ENCODE data around the gene DCUN1D4. TPM values are rescaled to one million over a fixed set of nuclear protein-coding genes. Genes with fewer than 3 reads are reported as not detected.
A peak's percentile ranks its signal among the peaks of the same experiment; 100 is the strongest.

DCUN1D4 gene
- total RNA-seq, result 10 to 100 TPM; 45.6 to 46.7 TPM

GRCh38 chr4:51842554-51843308, at the start of gene DCUN1D4:
Gene DCUN1D4 (plus strand): TSS chr4:51843153. CDS start chr4:51843243, 90 bp downstream.
- Mint-ChIP-seq H3K27me3 (ENCODE audit: low read depth) (no peaks in the 10 kb centered on the region), H3K4me3 (peak within 1 kb of the TSS; percentile 87 to 95), H3K27ac (peak within 1 kb of the TSS; percentile 95), H3K36me3 (ENCODE audit: insufficient read depth in 2 of 2) (peaks cover 2 to 3% of the 10 kb centered on the region in 2 donors), H3K9me3 (no peaks in the 10 kb centered on the region), H3K4me1 (ENCODE audit: low read depth) (peaks cover 30% of the 10 kb centered on the region)
- ATAC-seq (replicated peaks in 1 of 2) (peak; percentile 91), DNase-seq (peak; percentile 99)

GRCh38 chr4:51820443-51821234, 22.3 kb upstream of the DCUN1D4 start:
- ATAC-seq (replicated peaks in 1 of 2) (no peak), DNase-seq (no peak)
- H3K36me3 Mint-ChIP-seq (ENCODE audit: insufficient read depth in 2 of 2), result peaks cover 5 to 16% of the 10 kb centered on the region in 2 donors
- H3K4me3 Mint-ChIP-seq, result no peak overlapping the region
- H3K4me1 Mint-ChIP-seq (ENCODE audit: low read depth), result no peaks in the 10 kb centered on the region
- H3K27ac Mint-ChIP-seq, result no peak overlapping the region
- H3K27me3 Mint-ChIP-seq (ENCODE audit: low read depth), result no peaks in the 10 kb centered on the region
- peaks cover 8 to 10% of the 10 kb centered on the region in 2 donors for H3K9me3 Mint-ChIP-seq

DNA sequence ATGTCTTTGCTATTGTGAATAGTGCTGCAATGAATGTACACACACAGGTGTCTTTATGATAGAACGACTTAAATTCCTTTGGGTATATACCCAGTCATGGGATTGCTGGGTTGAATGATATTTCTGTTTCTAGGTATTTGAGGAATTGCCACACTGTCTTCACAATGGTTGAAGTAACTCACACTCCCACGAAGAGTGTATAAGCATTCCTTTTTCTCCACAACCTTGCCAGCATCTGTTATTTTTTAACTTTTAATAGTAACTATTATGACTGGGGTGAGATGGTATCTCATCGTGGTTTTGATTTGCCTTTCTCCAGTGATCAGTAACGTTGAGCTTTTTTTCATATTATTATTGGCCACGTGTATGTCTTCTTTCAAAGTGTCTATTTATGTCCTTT, 17.6 kb upstream of the DCUN1D4 start:
- no peak for DNase-seq
- Mint-ChIP-seq H3K36me3 (ENCODE audit: insufficient read depth in 2 of 2) (peaks cover 0 to 11% of the 10 kb centered on the region in 2 donors), H3K4me3 (no peak overlapping the region), H3K9me3 (peaks cover 0 to 5% of the 10 kb centered on the region in 2 donors), H3K4me1 (ENCODE audit: low read depth) (no peaks in the 10 kb centered on the region), H3K27ac (no peak overlapping the region), H3K27me3 (ENCODE audit: low read depth) (peaks cover 13% of the 10 kb centered on the region)
- no peak for ATAC-seq (replicated peaks in 1 of 2)

DNA sequence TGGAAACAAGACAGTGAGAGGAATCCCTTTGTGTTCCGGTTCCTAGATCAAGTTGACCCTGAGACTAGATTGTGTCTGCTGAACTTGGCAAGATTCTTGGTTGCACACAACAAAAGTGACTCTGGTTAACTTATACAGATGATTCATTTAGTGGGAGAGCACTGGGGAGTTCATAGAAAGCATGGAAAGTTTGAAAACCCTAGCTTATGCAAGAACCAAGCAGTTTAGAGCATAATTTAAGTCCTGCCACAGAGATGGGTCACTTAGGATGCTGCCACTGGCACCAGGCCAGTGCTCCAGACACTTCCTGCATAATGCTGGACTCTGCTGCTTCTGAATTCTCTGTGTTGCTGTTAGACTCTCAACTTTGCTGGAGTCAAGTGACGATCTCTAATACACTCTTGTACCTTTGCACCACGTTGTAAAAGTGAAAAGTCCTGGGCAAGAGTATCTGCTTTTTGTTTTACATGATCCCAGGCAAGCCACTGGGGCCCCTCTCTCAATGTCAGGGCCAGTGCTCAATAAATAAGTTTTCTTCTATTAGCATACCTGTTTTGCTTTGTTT, 12.7 kb upstream of the DCUN1D4 start:
- Mint-ChIP-seq H3K36me3 (ENCODE audit: insufficient read depth in 2 of 2) (no peaks in the 10 kb centered on the region), H3K27me3 (ENCODE audit: low read depth) (peaks cover 19% of the 10 kb centered on the region), H3K4me1 (ENCODE audit: low read depth) (no peaks in the 10 kb centered on the region), H3K27ac (no peak overlapping the region), H3K9me3 (no peaks in the 10 kb centered on the region), H3K4me3 (no peak overlapping the region)
- ATAC-seq (replicated peaks in 1 of 2), result no peak
- no peak for DNase-seq

GRCh38 chr4:51831133-51831532, 11.8 kb upstream of the DCUN1D4 start:
- Mint-ChIP-seq H3K4me1 (ENCODE audit: low read depth) (no peaks in the 10 kb centered on the region), H3K27me3 (ENCODE audit: low read depth) (peaks cover 19% of the 10 kb centered on the region), H3K9me3 (no peaks in the 10 kb centered on the region), H3K4me3 (no peak overlapping the region), H3K36me3 (ENCODE audit: insufficient read depth in 2 of 2) (no peaks in the 10 kb centered on the region), H3K27ac (no peak overlapping the region)
- DNase-seq, result peak; percentile 52 to 55
- peak; percentile 52 to 66 for ATAC-seq (replicated peaks in 1 of 2)

DNA sequence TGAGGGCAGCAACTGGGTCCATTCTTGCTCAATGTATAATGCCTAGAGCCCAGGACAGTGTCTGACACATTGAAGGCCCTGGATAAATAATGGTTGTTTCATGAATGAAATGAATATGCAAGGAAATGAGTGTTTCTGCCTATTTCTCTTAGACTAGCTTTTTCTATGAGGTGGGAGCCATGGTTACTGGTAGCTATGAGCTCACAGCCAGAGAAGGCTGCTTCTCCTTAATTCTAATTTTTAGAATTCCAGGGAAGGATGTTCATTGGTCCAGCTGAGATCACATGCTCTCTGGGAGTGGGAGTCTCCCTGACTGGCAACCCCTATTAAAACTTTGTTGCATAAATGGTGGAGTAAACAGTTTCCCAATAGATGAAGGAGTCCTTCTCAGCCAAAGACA, 9.7 kb upstream of the DCUN1D4 start:
- Mint-ChIP-seq H3K4me1 (ENCODE audit: low read depth) (peaks cover 6% of the 10 kb centered on the region), H3K27me3 (ENCODE audit: low read depth) (peaks cover 19% of the 10 kb centered on the region), H3K27ac (no peak overlapping the region), H3K4me3 (no peak overlapping the region), H3K9me3 (no peaks in the 10 kb centered on the region), H3K36me3 (ENCODE audit: insufficient read depth in 2 of 2) (no peaks in the 10 kb centered on the region)
- ATAC-seq (replicated peaks in 1 of 2) (no peak), DNase-seq (no peak)

- peaks cover 8% of the 10 kb centered on the region for H3K27me3 Mint-ChIP-seq (ENCODE audit: low read depth)
Observed at GRCh38 chr4:51835079-51835478, 7.9 kb upstream of the DCUN1D4 start.

GRCh38 chr4:51835855-51836254, 7.1 kb upstream of the DCUN1D4 start:
- DNase-seq (no peak), ATAC-seq (replicated peaks in 1 of 2) (no peak)
- Mint-ChIP-seq H3K9me3 (no peaks in the 10 kb centered on the region), H3K36me3 (ENCODE audit: insufficient read depth in 2 of 2) (no peaks in the 10 kb centered on the region), H3K27ac (no peak overlapping the region), H3K27me3 (ENCODE audit: low read depth) (peaks cover 7% of the 10 kb centered on the region), H3K4me1 (ENCODE audit: low read depth) (peaks cover 6% of the 10 kb centered on the region), H3K4me3 (no peak overlapping the region)

More at GRCh38 chr4:51835079-51835478, 7.9 kb upstream of the DCUN1D4 start:
- H3K9me3 Mint-ChIP-seq, result no peaks in the 10 kb centered on the region
- H3K4me3 Mint-ChIP-seq, result no peak overlapping the region
- peaks cover 6% of the 10 kb centered on the region for H3K4me1 Mint-ChIP-seq (ENCODE audit: low read depth)
- DNase-seq (no peak), ATAC-seq (replicated peaks in 1 of 2) (no peak)
- H3K27ac Mint-ChIP-seq, result no peak overlapping the region
- no peaks in the 10 kb centered on the region for H3K36me3 Mint-ChIP-seq (ENCODE audit: insufficient read depth in 2 of 2)

GRCh38 chr4:51836549-51836948, 6.4 kb upstream of the DCUN1D4 start:
- ATAC-seq (replicated peaks in 1 of 2) (no peak), DNase-seq (no peak)
- H3K4me3 Mint-ChIP-seq, result no peak overlapping the region
- peaks cover 6% of the 10 kb centered on the region for H3K4me1 Mint-ChIP-seq (ENCODE audit: low read depth)
- H3K36me3 Mint-ChIP-seq (ENCODE audit: insufficient read depth in 2 of 2), result no peaks in the 10 kb centered on the region
- no peaks in the 10 kb centered on the region for H3K9me3 Mint-ChIP-seq
- no peak overlapping the region for H3K27ac Mint-ChIP-seq
- peaks cover 7% of the 10 kb centered on the region for H3K27me3 Mint-ChIP-seq (ENCODE audit: low read depth)

GRCh38 chr4:51840781-51841180, 2.2 kb upstream of the DCUN1D4 start:
- no peak for DNase-seq
- no peak overlapping the region for H3K27ac Mint-ChIP-seq
- no peak for ATAC-seq (replicated peaks in 1 of 2)

GRCh38 chr4:51842167-51842553, 793 bp upstream of the DCUN1D4 start:
- Mint-ChIP-seq H3K9me3 (no peaks in the 10 kb centered on the region), H3K4me1 (ENCODE audit: low read depth) (peaks cover 26% of the 10 kb centered on the region), H3K27me3 (ENCODE audit: low read depth) (no peaks in the 10 kb centered on the region), H3K36me3 (ENCODE audit: insufficient read depth in 2 of 2) (peaks cover 2 to 3% of the 10 kb centered on the region in 2 donors), H3K27ac (peak overlapping the region; percentile 64), H3K4me3 (peak overlapping the region; percentile 87 to 95)
- DNase-seq, result peak; percentile 4 to 7
- ATAC-seq (replicated peaks in 1 of 2), result no peak

More at GRCh38 chr4:51840781-51841180, 2.2 kb upstream of the DCUN1D4 start:
- H3K4me1 Mint-ChIP-seq (ENCODE audit: low read depth), result peaks cover 24% of the 10 kb centered on the region
- H3K27me3 Mint-ChIP-seq (ENCODE audit: low read depth), result no peaks in the 10 kb centered on the region
- H3K9me3 Mint-ChIP-seq, result no peaks in the 10 kb centered on the region
- H3K36me3 Mint-ChIP-seq (ENCODE audit: insufficient read depth in 2 of 2), result peaks cover 2 to 3% of the 10 kb centered on the region in 2 donors
- peak overlapping the region in 1 of 2 donors; percentile 25 for H3K4me3 Mint-ChIP-seq

DNA sequence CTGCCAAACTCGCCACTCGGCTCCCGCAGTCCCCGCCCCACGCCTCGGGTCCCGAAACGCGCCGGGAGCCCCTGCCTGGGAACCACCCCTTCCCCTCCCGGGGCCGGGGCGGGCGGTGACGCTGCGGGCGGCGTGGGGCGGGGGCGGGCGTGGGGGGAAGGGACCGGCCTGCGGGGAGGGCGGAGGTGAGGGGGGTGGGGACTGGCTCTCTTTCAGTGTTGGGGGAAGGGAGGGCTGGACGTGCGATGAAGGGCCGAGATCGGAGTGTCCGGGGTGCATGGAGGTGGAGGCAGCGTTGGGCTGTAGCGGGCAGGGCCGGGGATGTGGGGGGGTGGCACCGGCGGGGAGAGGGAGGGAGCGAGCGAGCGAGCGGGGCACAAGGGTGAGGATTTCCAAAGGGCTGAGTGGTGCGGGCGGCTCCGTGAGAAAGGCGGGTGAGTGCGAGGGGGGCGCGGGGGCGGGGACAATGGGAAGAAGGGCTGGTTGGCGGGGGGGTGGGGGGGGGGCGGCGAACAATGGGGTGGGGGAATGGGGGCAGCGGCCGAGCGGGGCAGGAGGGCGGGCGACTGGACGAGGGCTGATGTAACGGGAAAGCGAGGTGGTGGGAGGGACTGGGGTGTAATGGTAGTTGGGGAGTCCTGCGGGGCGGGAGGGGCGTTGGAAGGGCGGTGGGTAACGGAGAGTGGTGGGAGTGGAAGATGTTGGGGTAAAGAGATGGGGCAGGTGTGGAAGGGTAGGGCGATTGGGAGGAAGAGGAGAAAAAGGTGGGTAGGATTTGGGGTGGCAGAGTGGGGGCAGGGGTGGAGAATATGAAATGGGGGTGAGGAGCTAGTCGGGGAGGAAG, 578 bp downstream of the DCUN1D4 start:
- H3K36me3 Mint-ChIP-seq (ENCODE audit: insufficient read depth in 2 of 2), result peaks cover 2 to 3% of the 10 kb centered on the region in 2 donors
- H3K4me1 Mint-ChIP-seq (ENCODE audit: low read depth), result peaks cover 34% of the 10 kb centered on the region
- no peaks in the 10 kb centered on the region for H3K27me3 Mint-ChIP-seq (ENCODE audit: low read depth)
- H3K4me3 Mint-ChIP-seq, result peak overlapping the region; percentile 87 to 95
- DNase-seq, result peak in 1 of 2 donors; percentile 61
- ATAC-seq (replicated peaks in 1 of 2), result peak; percentile 40
- H3K9me3 Mint-ChIP-seq, result no peaks in the 10 kb centered on the region
- peak overlapping the region; percentile 95 for H3K27ac Mint-ChIP-seq

Measured in activated T-cell treated with anti-CD3 and anti-CD28 coated beads, Interleukin-2, amount 50 U/mL, for 72 hours (primary cell).